ENCODE measurements around the gene L2HGDH. TPM values are rescaled to one million over a fixed set of nuclear protein-coding genes. Genes with fewer than 3 reads are reported as not detected.

Gene L2HGDH
- total and polyA plus RNA-seq, 9 of the 15 experiments (the other 6 are each of a cell fraction or from before 2014, with no cell fraction given) = 1.7 to 16.1 (median 10.5) TPM

DNA sequence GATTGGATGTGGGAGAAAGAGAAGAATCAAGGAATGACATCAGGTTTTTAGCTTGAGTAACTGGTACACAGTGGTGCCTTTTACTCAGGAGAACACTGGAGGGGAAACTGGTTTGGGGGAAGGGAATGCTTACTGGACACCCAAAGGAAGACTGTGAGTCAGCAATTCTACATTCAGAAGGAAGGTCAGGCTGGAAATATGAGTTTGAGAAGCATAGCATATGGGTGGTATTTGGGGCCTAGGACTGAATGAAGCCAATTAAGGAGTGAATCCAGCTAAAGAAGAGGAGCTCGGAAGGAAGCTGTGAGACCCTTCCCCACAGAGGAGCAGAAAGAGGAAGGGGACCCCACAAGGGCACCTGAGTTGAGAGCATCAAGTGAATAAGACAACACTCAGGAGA is 35.5 kb upstream of the L2HGDH start (continued):
- TF ChIP-seq, protein P1, sequence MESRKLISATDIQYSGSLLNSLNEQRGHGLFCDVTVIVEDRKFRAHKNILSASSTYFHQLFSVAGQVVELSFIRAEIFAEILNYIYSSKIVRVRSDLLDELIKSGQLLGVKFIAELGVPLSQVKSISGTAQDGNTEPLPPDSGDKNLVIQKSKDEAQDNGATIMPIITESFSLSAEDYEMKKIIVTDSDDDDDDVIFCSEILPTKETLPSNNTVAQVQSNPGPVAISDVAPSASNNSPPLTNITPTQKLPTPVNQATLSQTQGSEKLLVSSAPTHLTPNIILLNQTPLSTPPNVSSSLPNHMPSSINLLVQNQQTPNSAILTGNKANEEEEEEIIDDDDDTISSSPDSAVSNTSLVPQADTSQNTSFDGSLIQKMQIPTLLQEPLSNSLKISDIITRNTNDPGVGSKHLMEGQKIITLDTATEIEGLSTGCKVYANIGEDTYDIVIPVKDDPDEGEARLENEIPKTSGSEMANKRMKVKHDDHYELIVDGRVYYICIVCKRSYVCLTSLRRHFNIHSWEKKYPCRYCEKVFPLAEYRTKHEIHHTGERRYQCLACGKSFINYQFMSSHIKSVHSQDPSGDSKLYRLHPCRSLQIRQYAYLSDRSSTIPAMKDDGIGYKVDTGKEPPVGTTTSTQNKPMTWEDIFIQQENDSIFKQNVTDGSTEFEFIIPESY (CRISPR knock-in tag; IDR thresholded peaks at IDR 0.05) = no peak

DNA sequence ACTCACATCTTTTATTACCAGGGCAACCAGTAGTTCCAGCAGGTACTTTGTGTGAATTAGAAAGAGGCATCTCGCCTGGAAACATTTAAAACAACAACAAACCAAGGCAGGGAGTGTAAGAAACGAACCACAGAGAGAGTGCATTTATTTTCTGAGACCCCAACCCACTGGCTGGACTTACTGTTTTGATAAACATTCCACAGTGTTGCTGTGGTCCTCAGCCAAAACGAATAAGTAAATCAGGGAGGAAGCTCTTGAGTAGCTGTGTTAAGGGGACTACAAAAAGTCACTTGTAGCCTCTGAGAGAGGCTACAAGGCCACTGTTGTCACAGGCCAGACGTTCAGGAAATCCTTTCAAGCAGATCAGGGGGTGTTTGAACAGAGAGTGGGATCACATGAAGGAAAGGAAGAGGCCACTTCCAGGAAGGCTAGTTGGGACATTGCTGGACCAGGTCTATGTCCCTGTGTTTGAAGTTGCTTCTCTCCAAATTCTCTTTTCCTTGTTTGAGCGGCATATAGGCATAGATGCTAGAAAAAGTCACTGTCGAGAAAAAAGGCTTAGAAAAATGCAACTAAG is 33.9 kb upstream of the L2HGDH start:
- ChIA-PET CTCF (ENCODE audit: low intra/inter-chr PET ratio) (no interaction called here), POLR2A (no interaction called here)
- Histone ChIP-seq H3K9me1 (ENCODE audit: control insufficient read depth, insufficient read depth, low read length) (no peaks in the 10 kb centered on the region), H3K79me2 (ENCODE audit: control insufficient read depth, insufficient read depth, low read length) (no peaks in the 10 kb centered on the region), H3K27ac (ENCODE audit: extremely low read depth, low read depth, low read length) (no peak overlapping the region), H3K27me3 (ENCODE audit: control insufficient read depth in 2 of 2, insufficient read depth in 2 of 2, low read length in 2 of 2) (no peaks in the 10 kb centered on the region), H3K4me2 (ENCODE audit: insufficient read depth, low read length) (no peak overlapping the region), H4K20me1 (replicated peaks; ENCODE audit: control insufficient read depth, insufficient read depth, low read length) (no peaks in the 10 kb centered on the region), H2AFZ (ENCODE audit: low read depth, low read length) (no peak overlapping the region), H3K9me3 (replicated peaks; ENCODE audit: control insufficient read depth, insufficient read depth, low read depth, low read length) (no peaks in the 10 kb centered on the region), H3K4me3 (no peak overlapping the region), H3K4me1 (replicated peaks in 1 of 2; ENCODE audit: control insufficient read depth in 2 of 2, insufficient read depth in 2 of 2, low read length in 2 of 2) (peaks cover 0 to 31% of the 10 kb centered on the region in 2 experiments; a peak in 3 of 5 replicates), H3K36me3 (ENCODE audit: control insufficient read depth, insufficient read depth, low read length) (no peaks in the 10 kb centered on the region), H3K9ac (ENCODE audit: insufficient read depth in 1 of 2, low read depth in 2 of 2, low read length in 2 of 2) (no peak overlapping the region)
- 43% methylated on average over 5 of the region's 6 CpGs for WGBS (ENCODE audit: insufficient coverage, low coverage, missing lambda C conversion rate)
- DNase-seq (ENCODE audit: extremely low read depth in 1 of 4, low spot score in 3 of 4) = no peak
- no peak for FAIRE-seq
- BruUV-seq (replicated peaks) = no TSS peak
- in situ Hi-C loops (cut with MboI) = loop anchor here (25.0 kb wide), 1 partner anchor 441 kb away; no protein-coding TSS in a partner anchor
- no peak for ATAC-seq
- TF ChIP-seq, protein P2, sequence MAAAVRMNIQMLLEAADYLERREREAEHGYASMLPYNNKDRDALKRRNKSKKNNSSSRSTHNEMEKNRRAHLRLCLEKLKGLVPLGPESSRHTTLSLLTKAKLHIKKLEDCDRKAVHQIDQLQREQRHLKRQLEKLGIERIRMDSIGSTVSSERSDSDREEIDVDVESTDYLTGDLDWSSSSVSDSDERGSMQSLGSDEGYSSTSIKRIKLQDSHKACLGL (CRISPR knock-in tag; IDR thresholded peaks at IDR 0.05; ENCODE audit: borderline replicate concordance, poor library complexity, severe bottlenecking) = no peak
- TF ChIP-seq ATF1 (CRISPR knock-in tag; IDR thresholded peaks at IDR 0.05) (no peak), ATF1 (tag; IDR thresholded peaks at IDR 0.05) (no peak), ZNF311 (CRISPR knock-in tag; IDR thresholded peaks at IDR 0.05) (no peak), TBL1XR1 (IDR thresholded peaks at IDR 0.05; ENCODE audit: low read length in 2 of 2) (no peak), RFX1 (IDR thresholded peaks at IDR 0.05) (0 out of 2 replicates have a peak, but pooled peaks have one; percentile 9)
- TF ChIP-seq, protein P3, sequence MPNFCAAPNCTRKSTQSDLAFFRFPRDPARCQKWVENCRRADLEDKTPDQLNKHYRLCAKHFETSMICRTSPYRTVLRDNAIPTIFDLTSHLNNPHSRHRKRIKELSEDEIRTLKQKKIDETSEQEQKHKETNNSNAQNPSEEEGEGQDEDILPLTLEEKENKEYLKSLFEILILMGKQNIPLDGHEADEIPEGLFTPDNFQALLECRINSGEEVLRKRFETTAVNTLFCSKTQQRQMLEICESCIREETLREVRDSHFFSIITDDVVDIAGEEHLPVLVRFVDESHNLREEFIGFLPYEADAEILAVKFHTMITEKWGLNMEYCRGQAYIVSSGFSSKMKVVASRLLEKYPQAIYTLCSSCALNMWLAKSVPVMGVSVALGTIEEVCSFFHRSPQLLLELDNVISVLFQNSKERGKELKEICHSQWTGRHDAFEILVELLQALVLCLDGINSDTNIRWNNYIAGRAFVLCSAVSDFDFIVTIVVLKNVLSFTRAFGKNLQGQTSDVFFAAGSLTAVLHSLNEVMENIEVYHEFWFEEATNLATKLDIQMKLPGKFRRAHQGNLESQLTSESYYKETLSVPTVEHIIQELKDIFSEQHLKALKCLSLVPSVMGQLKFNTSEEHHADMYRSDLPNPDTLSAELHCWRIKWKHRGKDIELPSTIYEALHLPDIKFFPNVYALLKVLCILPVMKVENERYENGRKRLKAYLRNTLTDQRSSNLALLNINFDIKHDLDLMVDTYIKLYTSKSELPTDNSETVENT (CRISPR knock-in tag; IDR thresholded peaks at IDR 0.05) = no peak
- intact Hi-C loops (cut with micrococcal nuclease) = no loop called here
